Endothelial cell of umbilical vein (primary cell): ENCODE measurements around the gene GRM8. TPM values are rescaled to one million over a fixed set of nuclear protein-coding genes. Genes with fewer than 3 reads are reported as not detected.

Experiments used
- BruUV-seq: library from RNA; stranded (reverse); fragments of 400-500 nt; replicated peaks from 2 replicates; lab custom pipeline; 2021; lab: Mats Ljungman, UMichigan
- CTCF ChIA-PET: fragments of 300-600, 350-600 bp; sonication (Branson Sonifier 250); formaldehyde crosslinking; loops from one replicate; lab custom pipeline; 2021; ENCODE audit warnings: antibody characterized with exemption, inconsistent platforms; lab: Charles Lee
- POLR2A ChIA-PET: fragments of 300-600, 350-600 bp; sonication (Branson Sonifier 250); formaldehyde crosslinking; loops from one replicate; lab custom pipeline; 2021; ENCODE audit warnings: antibody characterized with exemption, inconsistent platforms; lab: Charles Lee
- DNase-seq: peaks from one replicate; pipeline ENCODE4 v3.0.0-alpha.2; 2011; ENCODE audit warnings: low read depth, low spot score
- FAIRE-seq: peaks from 2 replicates; lab custom pipeline; 2011; peaks lifted over from hg19 to GRCh38; lab: Jason Lieb, UNC
- H2AFZ ChIP-seq: 2 replicates; pipeline ENCODE4 v1.6.0; 2012; ENCODE audit warnings: low read depth, low read length, control low read depth, inconsistent platforms
- H3K27ac ChIP-seq: 2 replicates; pipeline ENCODE4 v1.5.1; 2011; ENCODE audit warnings: low read depth, mild to moderate bottlenecking, control low read depth, low read length, moderate library complexity; ENCODE audit not compliant: insufficient read depth
- H3K27me3 ChIP-seq, 2 experiments: 2 replicates each; pipeline versions ENCODE4 v1.6.0 to v1.6.1; 2011; ENCODE audit warnings: low read length in 2 of 2, mixed read lengths in 1 of 2; ENCODE audit not compliant: control insufficient read depth in 2 of 2, insufficient read depth in 2 of 2
- H3K36me3 ChIP-seq, 2 experiments: 2 replicates in 1 of 2; 3 replicates in 1 of 2; pipeline ENCODE4 v1.5.1; 2011; ENCODE audit warnings: low read length in 2 of 2, mild to moderate bottlenecking in 1 of 2, moderate library complexity in 1 of 2; ENCODE audit not compliant: control insufficient read depth in 2 of 2, insufficient read depth in 2 of 2; ENCODE audit errors: extremely low read depth in 1 of 2
- H3K4me1 ChIP-seq: 3 replicates; pipeline ENCODE4 v1.5.1; 2011; ENCODE audit warnings: mild to moderate bottlenecking, low read length; ENCODE audit not compliant: control insufficient read depth, insufficient read depth; ENCODE audit errors: extremely low read depth
- H3K4me2 ChIP-seq: 2 replicates; pipeline ENCODE4 v1.6.1; 2011; ENCODE audit warnings: low read length, control low read depth, mixed read lengths; ENCODE audit not compliant: insufficient read depth
- H3K4me3 ChIP-seq, 3 experiments: fragments of 200-600 bp in 1 of 3; sonication (generic), shearing (Covaris generic) in 1 of 3; replicated peaks in 1 of 3; 2 replicates each; pipeline ENCODE4 v1.5.1; 2011 to 2016; ENCODE audit warnings: control low read depth in 3 of 3, low read length in 3 of 3, mild to moderate bottlenecking in 2 of 3, inconsistent platforms in 1 of 3, low read depth in 1 of 3, moderate library complexity in 1 of 3; ENCODE audit not compliant: insufficient read depth in 1 of 3
- H3K79me2 ChIP-seq: 2 replicates; pipeline ENCODE4 v1.6.0; 2012; ENCODE audit warnings: low read length, inconsistent platforms; ENCODE audit not compliant: control insufficient read depth, insufficient read depth
- H3K9ac ChIP-seq: replicated peaks from 2 replicates; pipeline ENCODE3; 2011; ENCODE audit warnings: low read length, control low read depth; ENCODE audit not compliant: insufficient read depth; ENCODE audit errors: extremely low read depth
- H3K9me1 ChIP-seq: replicated peaks from 3 replicates; pipeline ENCODE4 v1.6.0; 2011; ENCODE audit warnings: mild to moderate bottlenecking, low read length; ENCODE audit not compliant: control insufficient read depth, insufficient read depth; ENCODE audit errors: extremely low read depth
- H3K9me3 ChIP-seq: replicated peaks from 2 replicates; pipeline ENCODE4 v1.5.1; 2012; ENCODE audit warnings: low read length, inconsistent platforms; ENCODE audit not compliant: control insufficient read depth, insufficient read depth
- H4K20me1 ChIP-seq: replicated peaks from 2 replicates; pipeline ENCODE3; 2011; ENCODE audit warnings: mild to moderate bottlenecking, low read length; ENCODE audit not compliant: control insufficient read depth, insufficient read depth; ENCODE audit errors: extremely low read depth
- FOS ChIP-seq: IDR thresholded peaks from 2 replicates; pipeline ENCODE4 v1.6.1; 2011; ENCODE audit warnings: mild to moderate bottlenecking, low read length, moderate library complexity, borderline replicate concordance; ENCODE audit not compliant: insufficient read depth
- GATA2 ChIP-seq: IDR thresholded peaks from 2 replicates; pipeline ENCODE4 v1.7.0; 2011; ENCODE audit warnings: low read depth, mild to moderate bottlenecking, moderate library complexity, mixed read lengths, low read length; ENCODE audit not compliant: insufficient read length, insufficient read depth
- MYC ChIP-seq: IDR thresholded peaks from one replicate; pipeline ENCODE4 v1.6.1; 2011; ENCODE audit warnings: mild to moderate bottlenecking, low read depth, low read length
- POLR2A ChIP-seq: IDR thresholded peaks from 2 replicates; pipeline ENCODE4 v1.6.1; 2012; ENCODE audit warnings: low read depth, mild to moderate bottlenecking, control low read depth, low read length
- POLR2AphosphoS5 ChIP-seq: IDR thresholded peaks from 2 replicates; pipeline ENCODE4 v1.6.1; 2012; ENCODE audit warnings: low read depth, mild to moderate bottlenecking, control low read depth, low read length, moderate library complexity; ENCODE audit not compliant: insufficient read depth
- dilution Hi-C: fragments of 300-500 bp; cut with MboI; formaldehyde crosslinking; loops from one replicate; pipeline ENCODE4 v1.15.0; 2019; ENCODE audit warnings: low sequenced_read_pairs; ENCODE audit not compliant: extremely low pct_ligation_motif_present
- intact Hi-C: fragments of 100-400 bp; cut with micrococcal nuclease; formaldehyde crosslinking; loops from one replicate; pipeline ENCODE4 v1.10.0; 2022
- polyA plus RNA-seq, 4 experiments: library from polyadenylated mRNA; depleted of rRNA in 3 of 4; stranded (reverse) in 3 of 4; unstranded in 1 of 4; fragments of >200 nt; gene quantifications; 2 replicates each; pipeline versions ENCODE4 v1.2.1 to v1.2.3, GENCODE V29; 2011 to 2012; ENCODE audit warnings: missing spikeins in 1 of 4
- total RNA-seq: library from RNA; stranded (reverse); gene quantifications from 2 replicates; pipeline ENCODE4 v1.2.3, GENCODE V29; 2021
- TF ChIP-seq, protein P1 (sequence below), 2 donors: IDR thresholded peaks; 1 replicate in 1 of 2; 2 replicates in 1 of 2; pipeline ENCODE4 v1.5.1; 2011; ENCODE audit warnings: low read length in 2 of 2, mild to moderate bottlenecking in 2 of 2, moderate library complexity in 2 of 2, control low read depth in 1 of 2, inconsistent platforms in 1 of 2, low read depth in 1 of 2; ENCODE audit not compliant: insufficient read depth in 1 of 2; ENCODE audit errors: extremely low read depth in 1 of 2
- TF ChIP-seq, protein P2 (sequence below): IDR thresholded peaks from 2 replicates; pipeline ENCODE4 v1.6.1; 2011; ENCODE audit not compliant: insufficient read depth, insufficient read length

The GRM8 gene
- total and polyA plus RNA-seq, 2 donors (not counting 3 experiments of a cell fraction or from before 2014, with no cell fraction given) = not detected

DNA sequence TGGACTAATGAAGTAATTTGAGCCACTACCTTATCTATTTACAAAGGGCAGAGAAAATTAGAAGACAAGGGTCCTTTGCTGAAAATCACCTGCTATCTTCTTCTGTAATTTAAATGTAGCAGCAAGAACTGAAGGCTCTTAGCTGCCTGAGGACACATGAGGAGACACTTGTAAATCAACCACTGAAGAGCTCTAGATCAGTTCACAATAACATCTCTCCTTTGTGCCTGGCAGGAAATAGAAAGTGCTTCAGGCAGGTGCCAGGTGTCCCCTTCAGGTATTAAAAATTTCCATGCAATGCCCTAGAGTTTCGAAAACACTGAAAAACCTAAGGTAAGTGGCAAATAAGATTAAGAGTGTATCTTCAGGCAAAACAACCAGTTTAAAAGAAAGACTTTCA lies 474.6 kb downstream of the GRM8 start:
- no peak overlapping the region for H3K27ac ChIP-seq
- no peak for FAIRE-seq
- no peak overlapping the region for H2AFZ ChIP-seq
- BruUV-seq = no TSS peak
- H3K4me1 ChIP-seq = no peaks in the 10 kb centered on the region
- no peak for DNase-seq
- no peak overlapping the region for H3K4me3 ChIP-seq
- dilution Hi-C loops (no loop called here), intact Hi-C loops (no loop called here)
- H3K9ac ChIP-seq = no peak overlapping the region
- H3K9me3 ChIP-seq = no peaks in the 10 kb centered on the region
- CTCF ChIA-PET = no interaction called here
- POLR2A ChIA-PET = no interaction called here
- no peak overlapping the region for H3K4me2 ChIP-seq
- H3K79me2 ChIP-seq = no peaks in the 10 kb centered on the region
- no peaks in the 10 kb centered on the region for H3K36me3 ChIP-seq
- H3K9me1 ChIP-seq = no peaks in the 10 kb centered on the region
- TF ChIP-seq MYC = no peak
- TF ChIP-seq, protein P1, sequence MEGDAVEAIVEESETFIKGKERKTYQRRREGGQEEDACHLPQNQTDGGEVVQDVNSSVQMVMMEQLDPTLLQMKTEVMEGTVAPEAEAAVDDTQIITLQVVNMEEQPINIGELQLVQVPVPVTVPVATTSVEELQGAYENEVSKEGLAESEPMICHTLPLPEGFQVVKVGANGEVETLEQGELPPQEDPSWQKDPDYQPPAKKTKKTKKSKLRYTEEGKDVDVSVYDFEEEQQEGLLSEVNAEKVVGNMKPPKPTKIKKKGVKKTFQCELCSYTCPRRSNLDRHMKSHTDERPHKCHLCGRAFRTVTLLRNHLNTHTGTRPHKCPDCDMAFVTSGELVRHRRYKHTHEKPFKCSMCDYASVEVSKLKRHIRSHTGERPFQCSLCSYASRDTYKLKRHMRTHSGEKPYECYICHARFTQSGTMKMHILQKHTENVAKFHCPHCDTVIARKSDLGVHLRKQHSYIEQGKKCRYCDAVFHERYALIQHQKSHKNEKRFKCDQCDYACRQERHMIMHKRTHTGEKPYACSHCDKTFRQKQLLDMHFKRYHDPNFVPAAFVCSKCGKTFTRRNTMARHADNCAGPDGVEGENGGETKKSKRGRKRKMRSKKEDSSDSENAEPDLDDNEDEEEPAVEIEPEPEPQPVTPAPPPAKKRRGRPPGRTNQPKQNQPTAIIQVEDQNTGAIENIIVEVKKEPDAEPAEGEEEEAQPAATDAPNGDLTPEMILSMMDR (IDR thresholded peaks at IDR 0.05; ENCODE audit: extremely low read depth in 1 of 2, insufficient read depth in 1 of 2, low read depth in 1 of 2, low read length in 2 of 2) = no peak
- no peak for TF ChIP-seq POLR2AphosphoS5
- no peak for TF ChIP-seq POLR2A
- TF ChIP-seq, protein P2, sequence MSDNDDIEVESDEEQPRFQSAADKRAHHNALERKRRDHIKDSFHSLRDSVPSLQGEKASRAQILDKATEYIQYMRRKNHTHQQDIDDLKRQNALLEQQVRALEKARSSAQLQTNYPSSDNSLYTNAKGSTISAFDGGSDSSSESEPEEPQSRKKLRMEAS = no peak
- no peak for TF ChIP-seq FOS
- no peak for TF ChIP-seq GATA2
- no peaks in the 10 kb centered on the region for H3K27me3 ChIP-seq
- no peaks in the 10 kb centered on the region for H4K20me1 ChIP-seq
